HG02759 (cell line): ENCODE data around the gene BOD1.

Source experiments
- ATAC-seq: cut with Tn5 transposase; IDR thresholded peaks from one replicate; pipeline ENCODE4 v1.9.1; 2021; ENCODE audit warnings: mild to moderate bottlenecking, moderate library complexity; ENCODE audit not compliant: unreplicated experiment

Gene BOD1

GRCh38 chr5:173642191-173642816 is 25.9 kb upstream of the BOD1 start:
- ATAC-seq, result no peak

DNA sequence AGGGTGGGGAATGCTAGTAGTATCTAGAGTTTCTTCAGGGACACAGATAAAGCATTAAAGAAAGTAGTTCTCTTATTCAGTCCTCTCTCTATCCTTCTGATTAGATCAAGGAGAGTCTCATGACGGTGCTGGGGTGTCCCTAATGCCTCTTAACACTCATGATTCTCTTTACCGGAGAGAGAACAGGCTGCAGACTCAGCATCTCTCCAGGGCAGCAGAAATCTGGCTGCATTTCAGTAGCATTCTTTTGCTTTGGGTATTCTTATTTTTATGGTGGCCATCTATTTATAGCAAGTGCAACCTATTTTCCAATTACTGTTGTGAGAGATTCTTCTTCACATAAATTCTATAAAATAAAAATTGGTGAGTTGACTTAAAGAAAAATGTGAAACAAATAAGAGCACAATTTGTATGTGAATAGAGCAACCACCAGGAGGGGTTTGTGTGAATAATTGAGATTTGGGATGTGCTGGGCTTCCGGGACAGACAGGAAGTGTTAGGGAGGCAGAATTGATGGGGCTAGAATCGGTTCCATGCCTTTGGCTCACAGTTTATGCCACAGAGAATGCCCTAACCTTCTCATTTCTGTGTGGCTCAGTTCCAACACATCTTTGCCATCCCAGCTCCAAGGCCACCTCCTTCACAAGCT is 23.8 kb upstream of the BOD1 start:
- no peak for ATAC-seq

DNA sequence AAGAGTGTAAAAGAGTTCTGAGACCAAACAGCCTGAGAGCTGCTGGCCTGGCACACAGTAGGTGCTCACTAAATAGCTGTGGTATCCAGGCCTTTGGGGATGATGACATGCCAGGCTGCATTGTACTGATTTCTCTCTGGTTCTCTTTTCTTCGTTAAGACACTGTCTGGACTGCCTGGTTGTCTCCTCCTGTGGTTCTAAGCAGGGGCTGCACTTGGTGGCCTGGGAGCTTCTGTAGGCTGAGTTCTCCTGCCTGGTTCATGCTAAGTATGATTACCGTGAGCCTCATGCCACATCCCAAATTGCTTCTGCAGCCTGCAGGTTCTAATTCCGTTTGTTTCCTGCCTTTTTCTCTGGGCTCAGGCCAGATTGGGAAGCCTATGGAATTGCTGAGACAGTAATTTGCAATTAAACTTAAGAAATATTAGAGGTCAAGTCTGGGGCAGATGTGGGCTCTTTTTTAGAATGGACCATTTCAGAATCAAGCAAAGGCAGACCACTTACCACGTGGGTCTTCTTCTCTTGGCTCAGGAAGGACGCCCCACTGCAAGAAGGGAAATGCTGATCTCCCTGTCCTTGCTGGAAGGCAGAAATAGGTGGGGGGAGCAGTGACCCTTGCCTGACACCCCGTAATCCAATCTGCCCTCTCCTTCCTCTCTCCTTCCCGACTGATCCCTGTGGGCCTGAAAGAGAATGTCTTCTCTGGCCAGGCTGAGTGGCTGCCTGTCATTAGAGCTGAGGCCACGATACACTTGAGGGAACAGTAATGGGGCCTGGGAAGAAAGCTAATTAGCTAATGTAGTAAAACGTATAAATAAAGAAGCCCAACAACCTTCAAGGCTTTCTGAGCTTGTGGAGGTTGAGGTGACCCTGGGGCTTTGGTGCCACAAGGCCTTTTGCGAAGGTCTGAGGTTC is 21.9 kb upstream of the BOD1 start:
- no peak for ATAC-seq

DNA sequence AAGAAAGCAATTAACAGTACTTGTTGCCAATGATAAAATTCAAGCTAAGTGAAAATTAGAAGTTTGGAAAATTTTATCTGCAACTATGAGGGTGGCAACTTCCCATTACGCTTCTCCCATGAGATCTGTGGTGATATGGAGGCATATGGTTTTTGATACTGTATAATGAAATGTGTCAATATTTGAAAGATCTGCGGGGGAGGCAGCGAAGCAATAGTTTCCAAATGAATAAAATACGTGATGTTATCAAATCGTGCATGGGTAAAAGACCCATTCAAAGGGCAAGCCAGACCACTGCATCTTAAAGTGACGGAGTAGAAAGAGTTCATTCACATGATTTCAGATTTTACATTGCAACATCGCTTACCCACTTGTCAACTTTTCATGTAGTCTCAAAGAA is 20.9 kb upstream of the BOD1 start:
- ATAC-seq, result no peak

GRCh38 chr5:173634465-173634983 is 18.1 kb upstream of the BOD1 start:
- no peak for ATAC-seq

- no peak for ATAC-seq
Observed at GRCh38 chr5:173633304-173633703, 16.9 kb upstream of the BOD1 start.

DNA sequence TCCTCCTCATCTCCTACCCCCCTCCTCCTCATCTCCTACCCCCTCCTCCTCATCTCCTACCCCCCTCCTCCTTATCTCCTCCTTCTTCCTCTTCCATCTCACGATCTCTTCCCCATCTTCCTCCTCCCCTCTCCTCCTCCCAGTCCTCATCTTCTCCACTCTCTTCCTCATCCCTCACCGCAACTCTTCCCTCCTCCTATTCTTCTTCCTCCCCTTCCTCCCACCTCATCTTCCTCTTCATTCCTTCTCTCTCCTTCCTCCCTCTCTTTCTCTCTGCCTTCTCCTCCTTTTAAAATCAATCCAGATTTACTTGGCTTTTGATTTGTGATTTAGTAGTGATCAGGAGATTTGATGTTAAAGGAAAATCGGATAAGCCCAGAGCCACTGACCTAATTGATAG is 15.0 kb upstream of the BOD1 start:
- ATAC-seq, result no peak

DNA sequence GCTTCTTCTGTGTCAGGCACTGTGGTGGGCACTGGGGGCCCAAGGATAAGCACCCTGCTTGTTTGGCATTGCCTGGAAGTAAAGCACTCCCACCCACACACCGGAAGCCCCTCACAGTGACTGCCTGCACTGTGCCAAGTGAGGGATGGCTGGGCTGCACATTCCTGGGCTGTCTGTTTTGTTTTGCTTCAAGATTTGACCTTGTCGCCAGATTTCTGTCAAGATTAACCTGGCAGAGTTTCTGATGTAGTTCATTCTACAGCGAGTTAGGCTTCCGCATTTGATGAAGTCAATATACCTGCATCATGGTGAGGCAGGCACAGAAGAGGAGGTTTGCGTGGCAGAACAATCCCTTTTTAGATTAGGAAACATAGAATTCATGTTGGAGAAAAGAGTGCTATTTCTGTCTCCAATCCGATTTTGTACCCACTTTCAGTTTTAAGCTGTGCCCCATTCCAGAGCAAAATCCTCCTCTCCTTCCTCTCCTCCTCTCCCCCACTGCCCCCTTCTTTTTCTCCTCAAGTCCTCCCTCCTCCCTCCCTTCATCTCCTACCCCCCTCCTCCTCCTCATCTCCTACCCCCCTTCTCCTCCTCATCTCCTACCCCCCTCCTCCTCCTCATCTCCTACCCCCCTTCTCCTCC is 14.4 kb upstream of the BOD1 start:
- no peak for ATAC-seq

DNA sequence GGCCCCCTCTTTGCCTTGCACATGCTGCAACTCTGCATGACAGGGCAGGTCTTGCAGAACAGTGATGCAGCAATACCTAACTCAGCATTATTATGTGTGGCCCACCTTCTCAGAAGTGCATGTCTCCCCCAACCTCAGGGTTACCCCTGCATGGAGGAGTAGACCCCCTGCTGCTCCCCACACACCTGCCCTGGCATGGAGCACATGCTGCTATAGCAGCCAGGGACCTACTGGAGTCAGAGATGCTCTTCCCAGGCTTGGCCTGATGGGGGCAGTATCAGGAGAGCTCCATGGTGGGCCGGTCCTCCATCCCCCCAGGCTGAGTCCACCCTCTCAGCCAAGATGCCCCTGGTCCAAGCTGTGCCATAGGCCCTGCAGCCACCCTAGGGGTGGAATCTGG is 13.2 kb upstream of the BOD1 start:
- no peak for ATAC-seq

- no peak for ATAC-seq
Observed at GRCh38 chr5:173628501-173628900, 12.1 kb upstream of the BOD1 start.

GRCh38 chr5:173627860-173628392 is 11.5 kb upstream of the BOD1 start:
- no peak for ATAC-seq

DNA sequence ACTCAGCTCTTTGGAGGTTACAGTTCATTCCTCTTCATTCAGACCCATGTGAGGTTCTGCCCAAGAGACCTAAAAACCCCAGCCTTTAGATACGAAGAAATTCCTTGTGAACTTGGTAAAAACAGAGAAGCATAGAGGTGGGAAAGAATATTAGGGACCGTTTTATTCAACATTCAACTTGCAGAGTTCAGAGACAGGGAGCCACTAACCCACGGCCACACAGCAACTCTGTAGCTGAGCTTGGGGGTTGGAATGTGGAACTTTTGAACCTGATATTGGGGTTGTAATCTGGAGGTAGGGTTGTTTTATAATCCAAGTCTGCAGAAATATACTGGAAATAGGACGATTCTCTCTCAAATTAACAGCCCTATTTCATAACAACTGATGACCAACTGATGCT is 10.8 kb upstream of the BOD1 start:
- ATAC-seq, result no peak

- no peak for ATAC-seq
Observed at GRCh38 chr5:173626505-173626820, 10.0 kb upstream of the BOD1 start.

DNA sequence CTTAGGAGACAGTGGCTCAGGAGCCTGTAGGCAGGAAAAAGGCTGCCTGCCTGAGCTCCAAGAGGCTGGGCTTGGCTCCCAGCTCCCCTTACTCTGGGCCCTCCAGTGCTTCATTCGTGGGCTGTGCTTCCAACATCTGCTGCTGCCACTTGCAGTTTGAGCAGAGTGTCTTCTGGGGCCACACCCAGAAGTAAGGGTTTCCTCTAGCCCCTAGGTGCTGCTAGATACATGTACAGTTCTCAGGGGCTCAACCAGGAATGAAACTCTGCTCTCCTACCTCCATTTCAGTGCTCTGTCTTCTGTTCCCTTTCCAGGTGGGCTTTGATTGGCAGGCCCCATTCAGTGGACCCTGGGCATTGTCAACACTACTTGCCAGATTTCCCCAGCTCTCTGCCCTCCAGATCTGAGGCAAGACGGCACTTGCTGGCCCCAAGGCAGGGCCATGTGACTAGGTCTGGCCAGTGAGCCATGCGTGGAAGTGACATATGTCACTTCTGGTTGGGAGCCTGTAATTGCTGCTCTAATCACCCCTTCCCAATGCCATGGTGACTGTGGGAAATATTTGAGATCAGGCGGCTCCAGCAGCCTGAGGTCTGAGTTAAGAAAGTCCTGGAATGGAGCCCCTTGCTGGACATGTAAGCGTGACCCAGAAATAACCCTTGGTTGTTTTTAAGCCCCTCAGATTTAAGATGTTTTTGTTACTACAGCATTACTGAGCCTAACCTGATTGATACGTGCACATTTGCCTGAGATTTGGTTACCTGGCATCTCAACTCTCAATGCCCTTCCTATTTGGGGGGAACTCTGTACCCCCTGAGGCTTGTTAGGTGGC is 9.4 kb upstream of the BOD1 start:
- ATAC-seq, result peak; percentile 68

GRCh38 chr5:173625261-173625660 is 8.8 kb upstream of the BOD1 start:
- ATAC-seq, result no peak

DNA sequence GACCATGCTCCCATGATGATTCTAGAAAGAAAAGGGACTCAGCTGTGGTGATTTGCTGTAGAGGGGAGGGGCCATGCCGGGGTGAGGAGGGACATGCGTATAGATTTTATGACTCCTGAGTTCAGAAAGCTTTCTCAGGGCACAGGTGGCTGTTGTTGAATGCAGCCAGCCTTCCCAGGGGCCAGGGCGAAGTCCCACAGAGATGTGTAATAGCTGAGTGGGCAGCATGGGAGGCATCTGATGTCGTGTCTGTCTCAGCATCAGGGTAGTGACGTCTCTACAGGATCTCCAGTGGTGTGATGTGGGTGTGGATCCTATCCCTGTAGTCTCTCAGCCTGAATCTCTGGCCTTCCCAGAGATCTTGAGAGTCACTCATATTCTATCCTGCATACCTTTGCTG is 7.8 kb upstream of the BOD1 start:
- no peak for ATAC-seq

GRCh38 chr5:173623789-173624188 is 7.3 kb upstream of the BOD1 start:
- no peak for ATAC-seq

GRCh38 chr5:173623296-173623771 is 6.9 kb upstream of the BOD1 start:
- ATAC-seq, result no peak

DNA sequence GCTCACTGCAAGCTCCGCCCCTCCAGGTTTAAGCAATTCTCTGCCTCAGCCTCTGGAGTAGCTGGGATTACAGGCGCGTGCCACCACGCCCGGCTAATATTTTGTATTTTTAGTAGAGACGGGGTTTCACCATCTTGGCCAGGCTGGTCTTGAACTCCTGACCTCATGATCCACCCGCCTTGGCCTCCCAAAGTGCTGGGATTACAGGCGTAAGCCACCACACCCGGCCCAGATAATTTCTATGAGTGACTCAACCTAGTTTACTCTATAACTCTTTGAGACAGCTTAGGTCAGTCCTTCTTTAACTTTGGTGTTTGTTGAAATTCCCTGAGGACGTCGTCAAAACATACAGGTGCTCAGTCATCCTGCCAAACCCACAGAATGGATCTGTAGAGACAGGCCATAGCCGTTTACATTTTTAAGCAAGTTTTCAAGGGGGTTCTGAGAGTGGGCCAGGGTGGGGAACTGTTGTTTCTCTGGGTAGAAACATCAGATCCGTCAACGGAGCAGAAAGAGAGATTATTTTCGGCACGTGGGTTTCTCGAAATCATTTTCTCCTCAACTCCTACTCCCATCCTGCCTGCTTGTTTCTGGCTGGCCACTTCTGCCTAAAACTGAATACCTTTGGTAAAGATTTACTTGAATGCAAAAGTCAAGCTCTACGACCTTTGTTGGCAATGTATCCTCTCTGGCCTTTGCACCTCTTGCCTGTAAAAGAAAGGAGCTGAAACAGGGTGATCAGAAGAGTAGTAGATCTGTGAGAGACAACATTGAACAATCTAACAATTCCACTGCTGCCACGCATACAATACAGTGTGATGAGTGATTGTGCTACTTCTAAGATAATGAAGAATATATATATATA is 6.0 kb upstream of the BOD1 start:
- ATAC-seq, result no peak
